Progenitor cell of endocrine pancreas (in vitro differentiated cells): ENCODE results near the gene BPGM. TPM values are rescaled to one million over a fixed set of nuclear protein-coding genes. Genes with fewer than 3 reads are reported as not detected.
"Not testable (repeated sequence)": the region's sequence is repeated elsewhere in the genome, so short reads cannot be mapped to it uniquely, and the experiment has no call there.

Experiments
- DNase-seq: peaks from one replicate; pipeline ENCODE4 v3.0.0; 2021; ENCODE audit warnings: low spot score; ENCODE audit not compliant: unreplicated experiment
- H3K27ac Mint-ChIP-seq: 2 replicates; pipeline ENCODE4 v1.8.0; 2021; ENCODE audit warnings: mild to moderate bottlenecking, moderate library complexity, mixed read lengths
- H3K27me3 Mint-ChIP-seq: 2 replicates; pipeline ENCODE4 v1.8.0; 2021; ENCODE audit warnings: mixed read lengths
- H3K36me3 Mint-ChIP-seq: 2 replicates; pipeline ENCODE4 v1.8.0; 2022; ENCODE audit warnings: mixed read lengths; ENCODE audit not compliant: insufficient read depth
- H3K4me1 Mint-ChIP-seq: 2 replicates; pipeline ENCODE4 v1.8.0; 2021; ENCODE audit warnings: low read depth, mixed read lengths
- H3K4me3 Mint-ChIP-seq: 2 replicates; pipeline ENCODE4 v1.8.0; 2021; ENCODE audit warnings: low read depth, mild to moderate bottlenecking, moderate library complexity, mixed read lengths
- H3K9me3 Mint-ChIP-seq: 2 replicates; pipeline ENCODE4 v1.8.0; 2021; ENCODE audit warnings: low read depth, mixed read lengths
- total RNA-seq: library from RNA; stranded (reverse); gene quantifications from 2 replicates; pipeline ENCODE4 v1.2.1, GENCODE V29; 2021
- TF ChIP-seq, protein P1 (sequence below): fragments of 200-600 bp; sonication (generic); IDR thresholded peaks from one replicate; pipeline ENCODE4 v1.5.0; 2021; ENCODE audit warnings: antibody characterized with exemption, mild to moderate bottlenecking; ENCODE audit not compliant: unreplicated experiment

Gene BPGM
- total RNA-seq, 1 donor from 2014 or later: 22.8 TPM

DNA sequence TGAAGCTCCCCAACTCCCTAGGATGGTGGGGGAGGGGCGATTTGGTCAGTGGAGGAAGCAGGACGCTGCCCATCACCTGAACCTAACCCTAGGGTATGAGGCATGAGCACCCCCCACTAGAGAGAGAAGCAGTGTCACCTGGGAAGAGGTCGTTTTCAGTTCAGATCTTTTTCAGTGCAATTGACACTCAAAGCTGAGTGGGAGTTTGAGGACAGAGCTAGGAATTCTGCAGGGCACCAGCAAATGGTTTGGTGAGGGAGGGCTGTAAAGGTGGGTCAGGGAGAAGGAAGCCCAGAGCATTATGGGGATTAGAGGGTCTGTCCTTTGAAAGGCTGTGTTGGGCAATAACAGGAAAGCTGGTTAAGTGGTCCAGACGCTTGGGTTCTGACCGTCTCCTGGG is 10.9 kb downstream of the BPGM start:
- TF ChIP-seq, protein P1, sequence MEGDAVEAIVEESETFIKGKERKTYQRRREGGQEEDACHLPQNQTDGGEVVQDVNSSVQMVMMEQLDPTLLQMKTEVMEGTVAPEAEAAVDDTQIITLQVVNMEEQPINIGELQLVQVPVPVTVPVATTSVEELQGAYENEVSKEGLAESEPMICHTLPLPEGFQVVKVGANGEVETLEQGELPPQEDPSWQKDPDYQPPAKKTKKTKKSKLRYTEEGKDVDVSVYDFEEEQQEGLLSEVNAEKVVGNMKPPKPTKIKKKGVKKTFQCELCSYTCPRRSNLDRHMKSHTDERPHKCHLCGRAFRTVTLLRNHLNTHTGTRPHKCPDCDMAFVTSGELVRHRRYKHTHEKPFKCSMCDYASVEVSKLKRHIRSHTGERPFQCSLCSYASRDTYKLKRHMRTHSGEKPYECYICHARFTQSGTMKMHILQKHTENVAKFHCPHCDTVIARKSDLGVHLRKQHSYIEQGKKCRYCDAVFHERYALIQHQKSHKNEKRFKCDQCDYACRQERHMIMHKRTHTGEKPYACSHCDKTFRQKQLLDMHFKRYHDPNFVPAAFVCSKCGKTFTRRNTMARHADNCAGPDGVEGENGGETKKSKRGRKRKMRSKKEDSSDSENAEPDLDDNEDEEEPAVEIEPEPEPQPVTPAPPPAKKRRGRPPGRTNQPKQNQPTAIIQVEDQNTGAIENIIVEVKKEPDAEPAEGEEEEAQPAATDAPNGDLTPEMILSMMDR: no peak
- Mint-ChIP-seq H3K27ac (no peak overlapping the region), H3K27me3 (no peaks in the 10 kb centered on the region), H3K9me3 (no peaks in the 10 kb centered on the region), H3K4me1 (peaks cover 10% of the 10 kb centered on the region), H3K4me3 (no peak overlapping the region), H3K36me3 (peaks cover 8% of the 10 kb centered on the region)
- DNase-seq: no peak

DNA sequence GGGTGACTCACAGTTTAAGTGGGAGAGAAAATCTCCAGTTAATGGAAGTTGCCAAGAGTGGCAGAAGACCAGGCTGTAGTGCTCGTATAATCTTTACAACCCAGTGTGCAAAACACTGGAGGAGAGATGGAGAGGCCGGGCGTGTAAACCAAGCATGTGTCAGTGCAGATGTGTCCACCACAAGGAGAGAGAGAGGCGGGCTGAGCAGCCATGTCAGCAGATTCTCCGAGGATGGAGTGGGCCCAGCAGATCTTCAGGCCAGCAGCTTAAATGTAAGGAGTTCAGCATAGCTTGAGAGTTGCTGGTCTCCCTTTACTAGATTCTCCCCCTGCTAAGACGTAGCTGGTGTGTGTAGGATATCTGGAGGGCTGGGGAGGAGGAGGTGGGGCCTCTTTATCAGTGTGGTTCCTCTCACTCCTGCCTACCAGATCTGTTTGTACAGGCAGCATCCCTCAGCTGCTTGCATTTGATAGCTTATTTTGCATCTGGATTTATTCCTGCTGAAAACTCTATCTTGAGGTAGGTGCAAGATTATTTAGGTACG is 13.7 kb downstream of the BPGM start:
- H3K27ac Mint-ChIP-seq: no peak overlapping the region
- TF ChIP-seq, protein P1: no peak
- no peak for DNase-seq
- no peaks in the 10 kb centered on the region for H3K9me3 Mint-ChIP-seq
- H3K4me1 Mint-ChIP-seq: peaks cover 10% of the 10 kb centered on the region
- H3K36me3 Mint-ChIP-seq: peaks cover 14% of the 10 kb centered on the region
- H3K4me3 Mint-ChIP-seq: no peak overlapping the region
- H3K27me3 Mint-ChIP-seq: no peaks in the 10 kb centered on the region

DNA sequence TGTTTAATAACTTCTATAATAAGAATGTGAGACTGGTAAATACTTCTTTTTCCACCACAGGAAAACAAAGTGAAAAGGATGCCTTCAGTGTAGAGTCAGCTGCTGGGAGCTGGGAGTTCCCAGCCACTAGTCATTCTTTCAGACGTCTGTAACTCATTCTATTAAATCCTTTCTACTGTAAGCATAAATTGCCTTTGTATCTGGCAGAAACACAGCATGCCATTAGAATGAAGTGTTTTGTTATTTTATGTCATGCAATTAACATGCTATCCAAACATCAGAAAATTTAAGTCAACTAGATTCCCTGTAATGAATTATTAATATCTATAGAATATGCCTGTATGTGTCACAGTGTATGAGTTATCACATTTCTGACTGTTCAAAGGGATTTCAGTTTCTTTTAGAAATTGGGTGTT is 14.3 kb downstream of the BPGM start:
- DNase-seq: no peak
- TF ChIP-seq, protein P1: no peak
- Mint-ChIP-seq H3K27me3 (no peaks in the 10 kb centered on the region), H3K4me3 (no peak overlapping the region), H3K27ac (no peak overlapping the region), H3K9me3 (no peaks in the 10 kb centered on the region), H3K36me3 (peaks cover 14% of the 10 kb centered on the region), H3K4me1 (peaks cover 10% of the 10 kb centered on the region)

DNA sequence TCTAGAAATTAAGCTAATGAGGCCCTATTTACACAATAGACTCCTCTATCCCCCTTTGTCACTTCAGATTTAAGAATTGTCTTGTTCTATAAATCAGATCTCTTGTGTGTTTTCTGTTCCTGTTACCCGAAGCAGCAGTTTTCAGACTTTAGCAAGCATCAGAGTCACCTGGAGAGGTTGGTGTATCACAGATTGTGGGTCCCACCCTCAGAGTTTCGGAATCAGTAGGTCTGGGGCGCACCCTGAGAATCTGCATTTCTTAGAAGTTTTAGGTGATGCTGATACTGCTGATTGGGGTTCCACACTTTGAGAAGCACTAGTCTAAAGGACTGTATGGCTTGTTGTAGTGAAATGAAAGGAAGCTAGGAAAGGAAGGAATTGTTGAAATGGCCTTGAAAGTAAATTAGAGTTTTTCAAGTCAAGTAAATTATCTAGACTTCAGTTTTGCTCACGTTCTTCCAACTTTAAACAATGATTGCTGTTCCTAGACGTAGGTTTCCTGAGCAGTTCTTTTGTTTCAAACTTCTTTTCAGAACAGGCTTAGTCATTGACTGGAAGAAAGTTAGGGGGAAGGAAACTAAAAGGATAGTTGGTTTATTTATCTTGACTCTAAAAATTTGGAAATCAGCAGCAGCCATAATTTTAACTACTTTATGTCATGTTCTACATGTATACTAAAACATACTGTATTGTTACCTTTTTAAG is 15.7 kb downstream of the BPGM start:
- no peak overlapping the region for H3K27ac Mint-ChIP-seq
- H3K9me3 Mint-ChIP-seq: no peaks in the 10 kb centered on the region
- TF ChIP-seq, protein P1: no peak
- no peaks in the 10 kb centered on the region for H3K27me3 Mint-ChIP-seq
- no peak overlapping the region for H3K4me3 Mint-ChIP-seq
- H3K36me3 Mint-ChIP-seq: peaks cover 19% of the 10 kb centered on the region
- DNase-seq: no peak
- peaks cover 10% of the 10 kb centered on the region for H3K4me1 Mint-ChIP-seq

DNA sequence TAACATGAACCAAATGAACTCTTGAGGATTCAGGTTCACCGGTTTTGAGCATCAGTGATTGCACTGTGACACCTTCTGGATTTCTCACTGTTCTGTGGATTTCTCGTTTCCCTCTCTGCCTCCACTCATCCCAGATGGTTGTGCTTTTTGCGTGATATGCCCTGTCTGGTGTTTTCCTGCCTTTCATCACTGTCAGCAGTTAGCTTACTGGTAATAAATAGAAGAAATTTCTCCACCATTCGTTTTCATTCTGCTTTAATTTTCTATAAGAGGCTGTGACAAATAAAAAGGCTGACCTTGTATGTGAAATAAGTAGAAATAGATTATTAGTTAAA is 16.2 kb downstream of the BPGM start:
- Mint-ChIP-seq H3K9me3 (no peaks in the 10 kb centered on the region), H3K27me3 (no peaks in the 10 kb centered on the region), H3K4me1 (peaks cover 7% of the 10 kb centered on the region), H3K27ac (no peak overlapping the region), H3K4me3 (no peak overlapping the region), H3K36me3 (peaks cover 19% of the 10 kb centered on the region)
- TF ChIP-seq, protein P1: no peak
- no peak for DNase-seq

DNA sequence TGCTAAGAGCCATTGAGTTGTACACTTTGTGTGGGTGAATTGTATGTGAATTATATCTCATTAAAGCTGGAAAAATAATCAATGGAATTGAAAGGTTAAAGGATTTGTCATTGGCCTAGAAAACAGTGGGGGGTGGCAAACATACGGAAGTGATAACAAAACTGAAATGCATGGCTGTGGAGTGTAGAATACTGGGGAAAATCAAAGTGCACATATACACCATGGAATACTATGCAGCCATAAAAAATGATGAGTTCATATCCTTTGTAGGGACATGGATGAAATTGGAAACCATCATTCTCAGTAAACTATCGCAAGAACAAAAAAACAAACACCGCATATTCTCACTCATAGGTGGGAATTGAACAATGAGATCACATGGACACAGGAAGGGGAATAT is 18.4 kb downstream of the BPGM start:
- H3K36me3 Mint-ChIP-seq: peaks cover 19% of the 10 kb centered on the region
- H3K4me1 Mint-ChIP-seq, H3K27me3 Mint-ChIP-seq, H3K4me3 Mint-ChIP-seq, DNase-seq, H3K9me3 Mint-ChIP-seq, H3K27ac Mint-ChIP-seq: not testable (repeated sequence)
